ENCODE results near the gene KCNH3.
"Not testable (repeated sequence)": the region's sequence is repeated elsewhere in the genome, so short reads cannot be mapped to it uniquely, and the experiment has no call there.

KCNH3 gene

DNA sequence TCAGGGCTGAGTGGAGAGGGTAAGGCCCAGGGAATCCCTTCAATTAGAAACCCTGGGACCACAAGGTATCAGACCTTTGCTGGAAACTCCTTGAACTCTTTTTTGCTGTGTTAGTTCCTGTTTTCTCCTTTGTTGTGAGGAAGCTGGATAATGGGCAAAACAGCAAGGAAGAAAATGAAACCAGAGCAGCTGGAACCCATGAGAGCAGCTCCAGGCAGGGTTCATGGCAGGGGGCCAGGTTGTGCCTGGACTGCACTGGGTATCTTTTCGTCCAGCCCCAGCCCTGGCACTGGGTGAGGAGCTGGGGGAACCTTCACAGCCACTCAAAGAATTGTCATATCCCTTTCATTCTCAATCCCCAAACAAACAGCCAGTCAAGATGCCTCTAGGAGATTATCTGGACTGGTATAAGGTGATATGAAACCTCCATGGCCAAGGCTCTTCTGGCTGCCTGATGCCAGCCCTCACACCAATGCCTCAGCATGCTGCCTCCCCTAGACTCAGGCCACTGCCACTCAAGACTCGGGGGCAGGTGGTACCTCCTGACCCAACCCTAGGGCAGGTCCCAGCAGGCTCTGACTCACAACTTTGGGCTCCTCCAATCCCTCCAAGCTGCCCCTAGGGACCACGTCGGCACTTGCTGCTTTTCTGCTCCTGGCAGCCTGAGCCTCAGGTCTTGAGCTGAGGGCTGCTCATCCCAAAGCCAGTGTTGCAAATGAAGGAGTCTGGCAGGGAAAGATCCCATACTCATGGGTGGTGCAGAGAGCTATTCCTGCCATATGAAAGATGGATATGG lies 50.1 kb downstream of the KCNH3 start:
- DNase-seq = no peak

GRCh38 chr12:49598527-49598926 lies 59.7 kb downstream of the KCNH3 start:
- no peak for DNase-seq

GRCh38 chr12:49599961-49600360 lies 61.1 kb downstream of the KCNH3 start:
- DNase-seq = no peak

DNA sequence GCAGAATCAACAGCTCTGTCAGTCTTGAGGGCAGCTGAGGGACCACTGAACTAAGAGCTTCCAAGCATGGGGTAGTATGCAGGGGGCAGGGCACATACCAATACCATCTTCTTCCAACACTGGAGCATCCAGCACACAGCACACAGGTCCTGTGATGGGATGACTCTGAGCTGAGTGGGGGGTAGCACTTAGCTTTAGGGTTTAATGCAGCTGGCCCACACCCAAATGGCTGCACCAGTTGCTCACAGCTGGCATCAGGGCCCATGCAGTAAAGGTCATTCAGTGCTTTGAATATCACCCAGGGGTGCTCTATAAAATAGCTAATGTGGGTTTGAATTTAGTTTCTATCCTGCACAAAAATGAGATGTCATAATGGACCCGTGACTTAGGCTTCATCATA lies 64.9 kb downstream of the KCNH3 start:
- no peak for DNase-seq

- no peak for DNase-seq
Measured at GRCh38 chr12:49604856-49605255, 66.0 kb downstream of the KCNH3 start.

DNA sequence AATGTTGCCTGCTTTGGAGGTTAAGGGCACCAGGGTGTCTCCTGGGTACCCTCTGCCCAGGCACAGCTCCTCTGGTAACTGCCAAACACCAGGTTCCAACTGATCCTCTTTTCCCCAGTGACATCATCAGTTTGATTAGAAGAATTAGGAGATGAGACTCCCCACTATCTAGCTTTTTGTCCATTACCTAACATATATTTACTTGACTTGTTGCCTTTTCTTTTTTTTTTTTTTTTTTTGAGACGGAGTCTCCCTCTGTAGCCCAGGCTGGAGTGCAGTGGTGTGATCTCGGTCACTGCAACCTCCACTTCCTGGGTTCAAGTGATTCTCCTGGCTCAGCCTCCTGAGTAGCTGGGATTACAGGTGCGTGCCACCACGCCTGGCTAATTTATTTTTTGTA lies 66.7 kb downstream of the KCNH3 start, which contains the start of gene FAM186B:
FAM186B (minus strand) TSS at position 101 of the 400 bp plus-strand sequence. CDS start 162 bp downstream, outside the sequence.
- DNase-seq = not testable (repeated sequence)
